Measurements from ENCODE around the gene TSPAN14.

GRCh38 chr10:80480852-80481251 is 26.7 kb downstream of the TSPAN14 start:
- TF ChIP-seq CTCF (optimal IDR thresholded peaks at IDR 0.05 in 1 of 3, IDR thresholded peaks at IDR 0.05 in 1 of 3, conservative IDR thresholded peaks at IDR 0.05 in 1 of 3; ENCODE audit: extremely low read depth in 1 of 3, insufficient read depth in 2 of 3, low read length in 3 of 3) (no peak), EZH2 (IDR thresholded peaks at IDR 0.05; ENCODE audit: low read length) (no peak)
